Inferior parietal cortex (tissue), 1 donor: Measurements from ENCODE around the gene ALX3.
"Not testable (repeated sequence)": the region's sequence is repeated elsewhere in the genome, so short reads cannot be mapped to it uniquely, and the experiment has no call there.

Experiments
- DNase-seq: peaks from one replicate; pipeline ENCODE4 v3.0.0-alpha.2; 2016; ENCODE audit errors: extremely low spot score

Gene ALX3

GRCh38 chr1:110089561-110090275 is 19.2 kb upstream of the ALX3 start:
- no peak for DNase-seq

- DNase-seq: no peak
Measured at GRCh38 chr1:110088739-110089316, 18.4 kb upstream of the ALX3 start.

- DNase-seq: peak; percentile 69
Measured at GRCh38 chr1:110087812-110088738, 17.6 kb upstream of the ALX3 start.

- DNase-seq: no peak
Measured at GRCh38 chr1:110086961-110087360, 16.5 kb upstream of the ALX3 start.

GRCh38 chr1:110085671-110086070 is 15.2 kb upstream of the ALX3 start:
- DNase-seq: no peak

GRCh38 chr1:110084227-110085078 is 14.0 kb upstream of the ALX3 start:
- peak; percentile 20 for DNase-seq

GRCh38 chr1:110083866-110084226 is 13.4 kb upstream of the ALX3 start:
- no peak for DNase-seq

GRCh38 chr1:110083061-110083865 is 12.8 kb upstream of the ALX3 start:
- DNase-seq: no peak

GRCh38 chr1:110082477-110082876 is 12.0 kb upstream of the ALX3 start:
- DNase-seq: no peak

- DNase-seq: no peak
Measured at GRCh38 chr1:110081061-110081460, 10.6 kb upstream of the ALX3 start.

- not testable (repeated sequence) for DNase-seq
Measured at GRCh38 chr1:110079995-110080394, 9.5 kb upstream of the ALX3 start.

- DNase-seq: no peak
Measured at GRCh38 chr1:110076789-110077500, 6.5 kb upstream of the ALX3 start.

- DNase-seq: no peak
Measured at GRCh38 chr1:110074166-110074565, 3.7 kb upstream of the ALX3 start.

- no peak for DNase-seq
Measured at GRCh38 chr1:110070282-110070669, 196 bp downstream of the ALX3 start.

GRCh38 chr1:110069404-110070281 is 829 bp downstream of the ALX3 start:
- no peak for DNase-seq

- no peak for DNase-seq
Measured at GRCh38 chr1:110068646-110069403, 1.6 kb downstream of the ALX3 start.

GRCh38 chr1:110067893-110068645 is 2.4 kb downstream of the ALX3 start:
- DNase-seq: no peak

GRCh38 chr1:110067479-110067892 is 3.0 kb downstream of the ALX3 start:
- no peak for DNase-seq
